Kidney glomerular epithelial cell (primary cell): ENCODE measurements around the gene XPO5.
"Not testable (repeated sequence)": the region's sequence is repeated elsewhere in the genome, so short reads cannot be mapped to it uniquely, and the experiment has no call there.

Source experiments
- DNase-seq: peaks from one replicate; lab custom pipeline; 2025; lab: John Stamatoyannopoulos, UW

The XPO5 gene

GRCh38 chr6:43575772-43576551 is at the start of gene XPO5, which contains the start of gene POLH:
TSS of gene XPO5 (minus strand) at chr6:43576038. CDS start at chr6:43575864, 174 bp downstream.
TSS of gene POLH (plus strand) at chr6:43576185. CDS start at chr6:43582320, 6,135 bp downstream.
- DNase-seq = peak; percentile 91

- no peak for DNase-seq
These were observed 49.7 kb upstream of the XPO5 start for GRCh38 chr6:43625393-43625992.

GRCh38 chr6:43624786-43625288 is 49.0 kb upstream of the XPO5 start:
- no peak for DNase-seq

GRCh38 chr6:43623880-43624785 is 48.3 kb upstream of the XPO5 start:
- no peak for DNase-seq

- DNase-seq = no peak
These were observed 46.7 kb upstream of the XPO5 start for GRCh38 chr6:43622541-43622940.

GRCh38 chr6:43621836-43622180 is 46.0 kb upstream of the XPO5 start:
- DNase-seq = no peak

- DNase-seq = no peak
These were observed 45.4 kb upstream of the XPO5 start for GRCh38 chr6:43621078-43621835.

- no peak for DNase-seq
These were observed 41.1 kb upstream of the XPO5 start for GRCh38 chr6:43616725-43617472.

GRCh38 chr6:43614396-43614730 is 38.5 kb upstream of the XPO5 start:
- no peak for DNase-seq

GRCh38 chr6:43613721-43614395 is 38.0 kb upstream of the XPO5 start:
- no peak for DNase-seq

GRCh38 chr6:43610431-43610830 is 34.6 kb upstream of the XPO5 start:
- no peak for DNase-seq

GRCh38 chr6:43609402-43609801 is 33.6 kb upstream of the XPO5 start:
- DNase-seq = no peak

- no peak for DNase-seq
These were observed 33.0 kb upstream of the XPO5 start for GRCh38 chr6:43608807-43609206.

- peak; percentile 69 for DNase-seq
These were observed 32.5 kb upstream of the XPO5 start for GRCh38 chr6:43608310-43608763.

- no peak for DNase-seq
These were observed 30.2 kb upstream of the XPO5 start for GRCh38 chr6:43606019-43606418.

GRCh38 chr6:43604174-43604573 is 28.3 kb upstream of the XPO5 start:
- no peak for DNase-seq

GRCh38 chr6:43600595-43600994 is 24.8 kb upstream of the XPO5 start:
- no peak for DNase-seq

- DNase-seq = no peak
These were observed 18.1 kb upstream of the XPO5 start for GRCh38 chr6:43593938-43594337.

- not testable (repeated sequence) for DNase-seq
These were observed 13.7 kb upstream of the XPO5 start for GRCh38 chr6:43589564-43589963.

GRCh38 chr6:43588194-43588593 is 12.4 kb upstream of the XPO5 start:
- no peak for DNase-seq
